HCT116 (cell line): ENCODE results near the gene CSNK1G1. TPM values are rescaled to one million over a fixed set of nuclear protein-coding genes. Genes with fewer than 3 reads are reported as not detected.

Experiments
- ATAC-seq: fragments of 200-7000 bp; cut with Tn5 transposase; 2 replicates; pipeline ENCODE4 v1.9.1; 2020; ENCODE audit warnings: mild to moderate bottlenecking, moderate library complexity
- BruUV-seq: library from RNA; stranded (reverse); fragments of 400-500 nt; replicated peaks from 2 replicates; lab custom pipeline; 2021; lab: Mats Ljungman, UMichigan
- CTCF ChIA-PET: fragments of 300-600 bp; sonication (Branson Sonifier 250); formaldehyde crosslinking; loops from one replicate; lab custom pipeline; 2021; ENCODE audit warnings: antibody characterized with exemption; lab: Charles Lee
- POLR2A ChIA-PET: fragments of 300-600, 350-600 bp; sonication (Branson Sonifier 250); formaldehyde crosslinking; loops from one replicate; lab custom pipeline; 2021; ENCODE audit warnings: antibody characterized with exemption; lab: Charles Lee
- RAD21 ChIA-PET, 2 experiments: fragments of 300-600 bp; sonication (Branson Sonifier 250); formaldehyde crosslinking; loops; one replicate each; lab custom pipeline; 2023; ENCODE audit warnings: low total read pairs in 2 of 2; ENCODE audit not compliant: uncharacterized antibody in 2 of 2, unreplicated experiment in 2 of 2, low non-redundant PET in 1 of 2; lab: Charles Lee
- DNase-seq: peaks from one replicate; pipeline ENCODE4 v3.0.0-alpha.2; 2010; ENCODE audit warnings: low read depth, low spot score
- H2AFZ ChIP-seq: fragments of 200-600 bp; shearing (Covaris generic), sonication (generic); 2 replicates; pipeline ENCODE4 v1.6.1; 2017; ENCODE audit warnings: low read depth, mixed run types, mixed read lengths, antibody characterized with exemption, low read length; ENCODE audit not compliant: poor library complexity, severe bottlenecking
- H3K27ac ChIP-seq: 2 replicates; pipeline ENCODE4 v1.5.1; 2012; ENCODE audit warnings: low read depth, low read length
- H3K27me3 ChIP-seq: fragments of 200-600 bp; sonication (generic); 2 replicates; pipeline ENCODE4 v1.6.1; 2016; ENCODE audit warnings: mixed run types, low read length, mixed read lengths; ENCODE audit not compliant: insufficient read depth
- H3K36me3 ChIP-seq, 2 experiments: fragments of 200-500 bp in 1 of 2; fragments of 200-600 bp in 1 of 2; sonication (Bioruptor generic) in 1 of 2; sonication (generic) in 1 of 2; 2 replicates each; pipeline versions ENCODE4 v1.5.1 to v1.6.1; 2014 to 2016; ENCODE audit warnings: low read length in 2 of 2, inconsistent platforms in 1 of 2, mixed read lengths in 1 of 2, mixed run types in 1 of 2; ENCODE audit not compliant: insufficient read depth in 2 of 2, control insufficient read depth in 1 of 2
- H3K4me1 ChIP-seq, 2 experiments: fragments of 200-600 bp in 1 of 2; sonication (generic) in 1 of 2; 2 replicates each; pipeline versions ENCODE4 v1.5.1 to v1.6.1; 2012 to 2017; ENCODE audit warnings: low read length in 2 of 2, inconsistent platforms in 1 of 2, mild to moderate bottlenecking in 1 of 2, mixed read lengths in 1 of 2, mixed run types in 1 of 2, moderate library complexity in 1 of 2; ENCODE audit not compliant: insufficient read depth in 2 of 2, control insufficient read depth in 1 of 2
- H3K4me2 ChIP-seq: fragments of 200-600 bp; sonication (generic); 2 replicates; pipeline ENCODE4 v1.6.1; 2017; ENCODE audit warnings: mixed run types, low read length, mixed read lengths
- H3K4me3 ChIP-seq, 2 experiments: fragments of 200-600 bp in 1 of 2; sonication (generic) in 1 of 2; replicated peaks in 1 of 2; 2 replicates each; pipeline ENCODE4 v1.5.1; 2011 to 2016; ENCODE audit warnings: low read length in 2 of 2, control low read depth in 1 of 2, low read depth in 1 of 2, mild to moderate bottlenecking in 1 of 2, mixed read lengths in 1 of 2, mixed run types in 1 of 2
- H3K79me2 ChIP-seq: fragments of 200-600 bp; sonication (generic); 2 replicates; pipeline ENCODE4 v1.6.1; 2017; ENCODE audit warnings: mild to moderate bottlenecking, mixed run types, low read length, moderate library complexity, mixed read lengths; ENCODE audit not compliant: insufficient read depth
- H3K9ac ChIP-seq: fragments of 200-600 bp; sonication (generic); 2 replicates; pipeline ENCODE4 v1.6.1; 2016; ENCODE audit warnings: low read length, mixed read lengths
- H3K9me2 ChIP-seq: fragments of 200-600 bp; sonication (generic), shearing (Covaris generic); 2 replicates; pipeline ENCODE4 v1.6.1; 2017; ENCODE audit warnings: mixed run types, mild to moderate bottlenecking, moderate library complexity; ENCODE audit not compliant: insufficient read depth
- H3K9me3 ChIP-seq, 2 experiments: fragments of 200-500 bp in 1 of 2; fragments of 200-600 bp in 1 of 2; sonication (Bioruptor generic) in 1 of 2; sonication (generic) in 1 of 2; 2 replicates each; pipeline ENCODE4 v1.6.1; 2014 to 2017; ENCODE audit warnings: low read length in 2 of 2, mixed read lengths in 2 of 2, inconsistent platforms in 1 of 2, low read depth in 1 of 2, mild to moderate bottlenecking in 1 of 2, mixed run types in 1 of 2, moderate library complexity in 1 of 2; ENCODE audit not compliant: control insufficient read depth in 1 of 2, insufficient read depth in 1 of 2
- H4K20me1 ChIP-seq: fragments of 200-600 bp; sonication (generic), shearing (Covaris generic); 2 replicates; pipeline ENCODE4 v1.6.1; 2017; ENCODE audit warnings: mixed run types, mild to moderate bottlenecking, moderate library complexity; ENCODE audit not compliant: insufficient read depth
- CBX3 ChIP-seq: IDR thresholded peaks from 2 replicates; pipeline ENCODE4 v1.6.1; 2012; ENCODE audit warnings: low read depth
- CEBPB ChIP-seq: IDR thresholded peaks from 2 replicates; pipeline ENCODE4 v1.6.1; 2012; ENCODE audit warnings: low read depth
- EZH2phosphoT487 ChIP-seq: fragments of 200-600 bp; IDR thresholded peaks from 2 replicates; pipeline ENCODE4 v1.6.1; 2018; ENCODE audit warnings: antibody characterized with exemption, borderline replicate concordance
- FOSL1 ChIP-seq: IDR thresholded peaks from 2 replicates; pipeline ENCODE4 v1.6.1; 2012; ENCODE audit warnings: low read depth
- MAX ChIP-seq: IDR thresholded peaks from 2 replicates; pipeline ENCODE4 v1.6.1; 2012
- POLR2A ChIP-seq: IDR thresholded peaks from 2 replicates; pipeline ENCODE4 v1.7.0; 2011; ENCODE audit warnings: borderline replicate concordance; ENCODE audit not compliant: insufficient read depth, insufficient read length; ENCODE audit errors: extremely low read depth
- RAD21 ChIP-seq: IDR thresholded peaks from 2 replicates; pipeline ENCODE4 v1.6.1; 2012; ENCODE audit warnings: low read depth, mild to moderate bottlenecking
- REST ChIP-seq: IDR thresholded peaks from 2 replicates; pipeline ENCODE4 v1.6.1; 2012; ENCODE audit warnings: low read depth
- TCF7L2 ChIP-seq: IDR thresholded peaks from 2 replicates; pipeline ENCODE4 v1.7.0; 2011; ENCODE audit warnings: borderline replicate concordance, inconsistent platforms; ENCODE audit not compliant: insufficient read depth, insufficient read length; ENCODE audit errors: extremely low read depth
- intact Hi-C: fragments of 100-400 bp; cut with micrococcal nuclease; formaldehyde crosslinking; loops from 2 replicates; pipeline ENCODE4 v1.10.0; 2022
- total RNA-seq: library from RNA; stranded (reverse); gene quantifications from one replicate; pipeline ENCODE4 v1.2.1, GENCODE V29; 2021; ENCODE audit not compliant: unreplicated experiment

The CSNK1G1 gene
- total RNA-seq, 1 experiment from 2014 or later: 21.1 TPM

DNA sequence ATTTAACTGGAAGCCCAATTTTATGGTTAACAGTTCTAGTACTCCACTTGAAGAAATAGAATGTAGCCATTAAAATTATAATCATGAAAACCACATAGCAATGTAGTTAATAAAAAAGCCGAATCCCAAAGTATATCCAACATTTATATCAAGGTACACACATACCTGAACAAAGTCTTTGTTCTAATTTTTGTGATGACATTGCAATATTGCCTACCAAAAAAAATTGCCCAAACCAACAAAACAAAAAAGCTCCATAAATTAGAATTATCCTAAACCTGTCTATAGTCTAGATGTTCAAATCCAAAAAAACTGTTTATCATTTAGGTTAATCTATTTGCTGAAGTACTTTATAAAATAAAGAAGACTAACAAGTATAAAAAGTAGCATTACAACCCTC, 70.8 kb downstream of the CSNK1G1 start:
- Histone ChIP-seq H3K27me3 (no peaks in the 10 kb centered on the region), H4K20me1 (peaks cover 4% of the 10 kb centered on the region; the same call in 1 of the 2 replicates), H3K4me3 (no peak overlapping the region), H3K4me1 (peaks cover 0 to 3% of the 10 kb centered on the region in 2 experiments; a peak in 2 of 4 replicates), H3K79me2 (peaks cover 64% of the 10 kb centered on the region), H3K27ac (no peak overlapping the region), H3K9me2 (0 out of 2 replicates have a peak, but pooled peaks cover 4% of the 10 kb centered on the region), H3K9me3 (no peaks in the 10 kb centered on the region), H2AFZ (no peak overlapping the region), H3K4me2 (no peak overlapping the region)
- CTCF ChIA-PET: no interaction called here
- POLR2A ChIA-PET: no interaction called here
- RAD21 ChIA-PET: no interaction called here
- DNase-seq: no peak
- intact Hi-C loops: no loop called here
- no peak for ATAC-seq
- no TSS peak for BruUV-seq
- TF ChIP-seq MAX (no peak), CEBPB (no peak), CBX3 (no peak), EZH2phosphoT487 (no peak), FOSL1 (no peak), POLR2A (no peak), REST (no peak), TCF7L2 (no peak), RAD21 (no peak)
- TF ChIP-seq, all 23 proteins: peak for 0
- Histone ChIP-seq H3K9ac (no peak overlapping the region), H3K36me3 (no peaks in the 10 kb centered on the region)
